ENCODE results near the gene FBXW11.

DNA sequence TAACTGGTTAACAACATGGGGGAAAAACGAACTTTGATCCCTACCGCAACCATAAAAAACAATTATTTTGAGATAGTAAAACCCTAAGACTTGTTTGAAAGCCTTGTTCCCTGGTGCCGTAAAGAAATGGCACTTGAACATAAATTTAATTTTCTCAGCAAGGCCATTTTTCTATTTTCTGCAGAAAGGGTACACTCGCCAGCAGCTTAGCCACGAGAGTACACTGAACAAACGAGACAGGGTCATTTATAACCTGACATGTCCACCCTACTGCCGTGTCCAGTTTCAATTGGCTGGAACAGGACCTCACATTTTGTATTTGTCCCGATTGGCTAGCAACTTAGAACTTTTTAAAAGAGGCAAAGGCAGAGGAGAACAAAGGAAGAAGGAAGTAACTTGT, 26.8 kb downstream of the FBXW11 start:
- TF ChIP-seq, protein P1, sequence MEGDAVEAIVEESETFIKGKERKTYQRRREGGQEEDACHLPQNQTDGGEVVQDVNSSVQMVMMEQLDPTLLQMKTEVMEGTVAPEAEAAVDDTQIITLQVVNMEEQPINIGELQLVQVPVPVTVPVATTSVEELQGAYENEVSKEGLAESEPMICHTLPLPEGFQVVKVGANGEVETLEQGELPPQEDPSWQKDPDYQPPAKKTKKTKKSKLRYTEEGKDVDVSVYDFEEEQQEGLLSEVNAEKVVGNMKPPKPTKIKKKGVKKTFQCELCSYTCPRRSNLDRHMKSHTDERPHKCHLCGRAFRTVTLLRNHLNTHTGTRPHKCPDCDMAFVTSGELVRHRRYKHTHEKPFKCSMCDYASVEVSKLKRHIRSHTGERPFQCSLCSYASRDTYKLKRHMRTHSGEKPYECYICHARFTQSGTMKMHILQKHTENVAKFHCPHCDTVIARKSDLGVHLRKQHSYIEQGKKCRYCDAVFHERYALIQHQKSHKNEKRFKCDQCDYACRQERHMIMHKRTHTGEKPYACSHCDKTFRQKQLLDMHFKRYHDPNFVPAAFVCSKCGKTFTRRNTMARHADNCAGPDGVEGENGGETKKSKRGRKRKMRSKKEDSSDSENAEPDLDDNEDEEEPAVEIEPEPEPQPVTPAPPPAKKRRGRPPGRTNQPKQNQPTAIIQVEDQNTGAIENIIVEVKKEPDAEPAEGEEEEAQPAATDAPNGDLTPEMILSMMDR (conservative IDR thresholded peaks at IDR 0.05; ENCODE audit: low read length): no peak
- TF ChIP-seq EZH2phosphoT487 (IDR thresholded peaks at IDR 0.05; ENCODE audit: borderline replicate concordance): no peak

Measured in Loucy (cell line).